ENCODE data around the gene SRSF11. TPM values are rescaled to one million over a fixed set of nuclear protein-coding genes. Genes with fewer than 3 reads are reported as not detected.

Gene SRSF11
- polyA plus RNA-seq, 1 of the 3 experiments (the other 2 are of a cell fraction): 138 TPM

- Histone ChIP-seq H3K9me2 (no peaks in the 10 kb centered on the region), H3K9ac (no peak overlapping the region), H3K36me3 (replicated peaks in 1 of 2; ENCODE audit: control insufficient read depth in 1 of 2, insufficient read depth in 2 of 2, low read length in 1 of 2) (peaks cover 0 to 33% of the 10 kb centered on the region in 2 experiments), H3K4me2 (peak overlapping the region; percentile 10; the same call in 1 of the 2 replicates), H3K4me1 (ENCODE audit: control insufficient read depth in 1 of 2, insufficient read depth in 2 of 2, low read depth in 1 of 2, low read length in 1 of 2) (peaks cover 0 to 5% of the 10 kb centered on the region in 2 experiments; a peak in 3 of 4 replicates), H3K9me3 (no peaks in the 10 kb centered on the region), H3K4me3 (ENCODE audit: low read depth in 2 of 2, low read length in 1 of 2) (no peak overlapping the region), H3K79me2 (ENCODE audit: insufficient read depth) (peaks cover 100% of the 10 kb centered on the region), H3K27me3 (ENCODE audit: insufficient read depth) (no peaks in the 10 kb centered on the region), H3K27ac (ENCODE audit: low read depth in 2 of 2, low read length in 1 of 2) (peak overlapping the region in 1 of 2 experiments; percentile 20; a peak in 1 of 4 replicates), H3F3A (replicated peaks; ENCODE audit: insufficient read depth) (peaks cover 14% of the 10 kb centered on the region), H2AFZ (ENCODE audit: low read depth) (no peak overlapping the region), H4K20me1 (ENCODE audit: insufficient read depth) (peaks cover 13% of the 10 kb centered on the region)
- CTCF ChIA-PET: interaction anchor here (1.0 to 1.2 kb wide), 2 partner anchors 21 to 870 kb away, joined by 3 read pairs; partner anchors contain the start of gene ZRANB2
- 76% methylated on average over 1 of the region's 1 CpG for WGBS (ENCODE audit: low lambda C conversion rate)
- TF ChIP-seq RCOR1 (IDR thresholded peaks at IDR 0.05; ENCODE audit: low read length) (no peak), FOSL2 (IDR thresholded peaks at IDR 0.05; ENCODE audit: borderline replicate concordance, low read depth) (no peak), MXI1 (IDR thresholded peaks at IDR 0.05; ENCODE audit: low read depth, low read length) (no peak)
- no peak for DNase-seq
- POLR2A ChIA-PET: no interaction called here
Measured at GRCh38 chr1:70210820-70211219, 10.4 kb upstream of the SRSF11 start.

GRCh38 chr1:70211541-70211940, 9.6 kb upstream of the SRSF11 start:
- ChIA-PET POLR2A (no interaction called here), CTCF (interaction anchor here (0.6 to 1.2 kb wide), 2 partner anchors 17 to 20 kb away, joined by 3 read pairs; no protein-coding TSS in a partner anchor)
- no peaks in the 10 kb centered on the region for H3K9me3 ChIP-seq
- H3K27me3 ChIP-seq (ENCODE audit: insufficient read depth): no peaks in the 10 kb centered on the region
- TF ChIP-seq CTCF (IDR thresholded peaks at IDR 0.05) (no peak), GABPA (IDR thresholded peaks at IDR 0.05; ENCODE audit: low read depth) (no peak), MEF2A (IDR thresholded peaks at IDR 0.05; ENCODE audit: borderline replicate concordance, low read depth) (no peak), GATA2 (CRISPR knock-in tag; IDR thresholded peaks at IDR 0.05) (no peak), TCF12 (IDR thresholded peaks at IDR 0.05) (no peak), MXI1 (IDR thresholded peaks at IDR 0.05; ENCODE audit: low read depth, low read length) (no peak), FOXM1 (IDR thresholded peaks at IDR 0.05; ENCODE audit: low read depth) (no peak), SMC3 (IDR thresholded peaks at IDR 0.05; ENCODE audit: low read depth, low read length) (no peak), TAF1 (IDR thresholded peaks at IDR 0.05; ENCODE audit: borderline replicate concordance, low read depth, low read length) (no peak), CHD2 (IDR thresholded peaks at IDR 0.05; ENCODE audit: low read length, partially characterized antibody) (no peak), EP300 (IDR thresholded peaks at IDR 0.05; ENCODE audit: borderline replicate concordance in 1 of 2, low read depth in 1 of 2, low read length in 1 of 2) (no peak), ZBTB33 (IDR thresholded peaks at IDR 0.05; ENCODE audit: borderline replicate concordance, low read depth) (no peak)
- TF ChIP-seq, protein P1, sequence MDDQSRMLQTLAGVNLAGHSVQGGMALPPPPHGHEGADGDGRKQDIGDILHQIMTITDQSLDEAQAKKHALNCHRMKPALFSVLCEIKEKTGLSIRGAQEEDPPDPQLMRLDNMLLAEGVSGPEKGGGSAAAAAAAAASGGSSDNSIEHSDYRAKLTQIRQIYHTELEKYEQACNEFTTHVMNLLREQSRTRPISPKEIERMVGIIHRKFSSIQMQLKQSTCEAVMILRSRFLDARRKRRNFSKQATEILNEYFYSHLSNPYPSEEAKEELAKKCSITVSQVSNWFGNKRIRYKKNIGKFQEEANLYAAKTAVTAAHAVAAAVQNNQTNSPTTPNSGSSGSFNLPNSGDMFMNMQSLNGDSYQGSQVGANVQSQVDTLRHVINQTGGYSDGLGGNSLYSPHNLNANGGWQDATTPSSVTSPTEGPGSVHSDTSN (IDR thresholded peaks at IDR 0.05): no peak
- TF ChIP-seq, protein P2, sequence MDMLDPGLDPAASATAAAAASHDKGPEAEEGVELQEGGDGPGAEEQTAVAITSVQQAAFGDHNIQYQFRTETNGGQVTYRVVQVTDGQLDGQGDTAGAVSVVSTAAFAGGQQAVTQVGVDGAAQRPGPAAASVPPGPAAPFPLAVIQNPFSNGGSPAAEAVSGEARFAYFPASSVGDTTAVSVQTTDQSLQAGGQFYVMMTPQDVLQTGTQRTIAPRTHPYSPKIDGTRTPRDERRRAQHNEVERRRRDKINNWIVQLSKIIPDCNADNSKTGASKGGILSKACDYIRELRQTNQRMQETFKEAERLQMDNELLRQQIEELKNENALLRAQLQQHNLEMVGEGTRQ (IDR thresholded peaks at IDR 0.05; ENCODE audit: borderline replicate concordance, low read depth, low read length): no peak
- TF ChIP-seq, protein P3, sequence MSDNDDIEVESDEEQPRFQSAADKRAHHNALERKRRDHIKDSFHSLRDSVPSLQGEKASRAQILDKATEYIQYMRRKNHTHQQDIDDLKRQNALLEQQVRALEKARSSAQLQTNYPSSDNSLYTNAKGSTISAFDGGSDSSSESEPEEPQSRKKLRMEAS (IDR thresholded peaks at IDR 0.05; ENCODE audit: low read depth): no peak
- H3K36me3 ChIP-seq (replicated peaks in 1 of 2; ENCODE audit: control insufficient read depth in 1 of 2, insufficient read depth in 2 of 2, low read length in 1 of 2): peaks cover 0 to 40% of the 10 kb centered on the region in 2 experiments
- H3K79me2 ChIP-seq (ENCODE audit: insufficient read depth): peaks cover 100% of the 10 kb centered on the region
- no peak overlapping the region for H3K4me3 ChIP-seq (ENCODE audit: low read depth in 2 of 2, low read length in 1 of 2)
- DNase-seq: no peak
- peaks cover 7% of the 10 kb centered on the region for H3F3A ChIP-seq (replicated peaks; ENCODE audit: insufficient read depth)
- H3K27ac ChIP-seq (ENCODE audit: low read depth in 2 of 2, low read length in 1 of 2): no peak overlapping the region
- no peak overlapping the region for H2AFZ ChIP-seq (ENCODE audit: low read depth)
- H3K9ac ChIP-seq: no peak overlapping the region
- 0 out of 2 replicates have a peak overlapping the region, but pooled peaks have one; percentile 10 for H3K4me2 ChIP-seq
- no peaks in the 10 kb centered on the region for H3K9me2 ChIP-seq
- peaks cover 0 to 5% of the 10 kb centered on the region in 2 experiments; a peak in 3 of 4 replicates for H3K4me1 ChIP-seq (ENCODE audit: control insufficient read depth in 1 of 2, insufficient read depth in 2 of 2, low read depth in 1 of 2, low read length in 1 of 2)
- H4K20me1 ChIP-seq (ENCODE audit: insufficient read depth): peaks cover 13% of the 10 kb centered on the region
